HG02678 (cell line): ENCODE results near the gene NALCN.

Experiments
- ATAC-seq: cut with Tn5 transposase; IDR thresholded peaks from one replicate; pipeline ENCODE4 v1.9.1; 2021; ENCODE audit warnings: mild to moderate bottlenecking, moderate library complexity; ENCODE audit not compliant: unreplicated experiment

The NALCN gene

DNA sequence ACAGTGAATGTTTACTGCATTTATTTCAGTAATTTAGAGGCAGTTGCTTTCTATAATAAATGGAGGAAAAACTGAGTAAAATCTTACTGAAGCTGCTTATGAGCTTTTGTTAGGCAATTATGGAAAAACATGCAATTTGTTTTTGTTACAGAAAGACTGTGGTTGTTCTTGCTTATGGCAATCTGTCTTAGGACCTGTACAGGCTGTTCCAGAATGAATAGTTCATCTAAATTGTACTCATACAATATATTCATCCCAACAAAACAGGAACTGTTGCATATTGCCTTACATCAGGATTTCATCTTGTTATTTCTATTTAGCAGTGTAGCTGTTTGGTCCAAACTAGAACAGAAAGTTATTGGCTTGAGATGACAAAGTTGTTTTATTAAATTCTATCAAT is 199.2 kb downstream of the NALCN start:
- no peak for ATAC-seq

DNA sequence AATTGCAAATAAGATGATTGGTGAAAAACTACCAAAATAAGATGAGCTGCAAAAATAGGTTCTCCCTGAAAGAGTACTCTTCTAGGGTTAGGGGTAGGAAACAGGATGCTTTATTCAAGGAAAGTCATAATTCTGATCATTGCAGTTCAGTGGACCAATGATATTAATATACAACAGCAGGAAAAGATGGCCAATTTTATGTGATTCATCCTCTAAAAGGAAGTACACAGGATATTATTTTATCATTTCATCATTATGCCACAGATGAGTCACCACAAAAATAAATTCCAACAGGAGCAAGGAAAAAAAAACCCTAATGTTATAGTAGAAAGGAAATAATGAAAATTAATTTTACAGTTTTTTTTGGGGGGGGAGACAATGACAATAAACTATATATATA is 205.0 kb downstream of the NALCN start:
- no peak for ATAC-seq

DNA sequence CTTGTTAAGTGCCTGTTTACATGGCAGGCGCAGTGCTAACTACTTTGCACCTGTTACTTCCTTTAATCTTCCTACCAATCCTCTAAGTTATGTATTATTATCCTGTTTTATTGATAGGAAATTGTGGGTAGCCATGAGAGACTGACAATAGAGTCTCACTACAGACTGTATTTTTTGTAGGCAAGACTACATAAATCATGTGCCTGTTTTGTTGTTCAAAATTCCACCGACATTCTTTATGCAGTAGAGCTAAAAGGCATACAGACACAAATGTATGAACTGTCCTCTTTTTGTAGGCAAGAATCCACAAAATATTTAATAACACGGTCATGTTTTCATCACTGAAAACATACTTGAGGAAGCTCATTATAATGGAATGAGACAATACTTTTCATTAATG is 205.5 kb downstream of the NALCN start:
- ATAC-seq = no peak

GRCh38 chr13:101209206-101209893 is 207.0 kb downstream of the NALCN start:
- ATAC-seq = no peak

DNA sequence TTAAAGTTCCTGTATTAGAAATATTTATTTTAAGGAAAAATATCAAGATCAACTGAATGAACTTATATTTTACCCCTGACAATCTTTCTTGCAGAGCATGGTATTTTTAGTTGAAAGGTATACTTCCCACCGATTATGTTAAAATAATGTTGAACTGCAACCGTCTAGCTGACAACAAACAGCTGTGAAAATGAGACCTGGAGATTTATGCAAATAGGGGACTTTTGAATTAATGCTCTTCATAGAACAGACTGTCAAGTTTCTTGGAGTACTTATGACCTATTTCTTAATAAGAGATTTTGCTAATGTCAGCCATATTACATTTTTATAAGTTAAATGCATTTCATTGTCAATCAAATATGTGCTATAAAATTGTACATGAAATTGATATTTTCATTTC is 210.9 kb downstream of the NALCN start:
- ATAC-seq = no peak

DNA sequence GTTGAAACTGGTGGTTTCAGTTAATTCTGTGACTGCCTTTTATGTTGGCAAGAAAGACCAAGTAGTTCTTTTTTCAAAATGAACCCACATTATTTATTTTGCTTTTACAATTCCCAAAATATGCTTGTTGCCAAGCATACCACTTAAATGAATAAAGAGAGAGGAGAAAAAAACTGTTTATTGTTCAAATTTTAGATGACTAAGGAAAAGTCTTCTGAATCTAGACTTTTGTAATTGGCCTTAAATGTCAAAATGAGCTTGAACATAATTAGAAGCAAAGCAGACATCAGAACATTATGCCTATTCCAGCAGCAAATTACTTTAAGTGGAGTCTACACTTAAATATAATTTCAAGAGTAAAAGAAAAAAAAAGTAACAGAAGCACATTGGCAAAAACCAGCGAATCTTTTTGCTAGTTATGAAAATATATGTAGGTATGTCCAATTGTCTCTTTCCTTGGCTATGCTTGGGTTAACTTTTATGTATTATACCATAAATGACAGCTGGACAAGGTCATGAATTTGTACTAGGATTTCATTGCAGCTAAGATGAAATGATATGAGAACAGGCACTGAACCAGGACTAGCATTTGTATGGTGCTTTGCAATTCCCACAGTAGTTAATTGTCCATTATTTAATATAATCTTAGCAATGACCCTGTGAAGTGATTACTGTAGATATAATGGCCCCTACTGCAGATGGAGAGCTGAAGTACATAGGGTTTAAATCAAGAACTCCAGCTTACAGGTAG is 211.9 kb downstream of the NALCN start:
- ATAC-seq = no peak

GRCh38 chr13:101202590-101202989 is 213.7 kb downstream of the NALCN start:
- ATAC-seq = no peak

DNA sequence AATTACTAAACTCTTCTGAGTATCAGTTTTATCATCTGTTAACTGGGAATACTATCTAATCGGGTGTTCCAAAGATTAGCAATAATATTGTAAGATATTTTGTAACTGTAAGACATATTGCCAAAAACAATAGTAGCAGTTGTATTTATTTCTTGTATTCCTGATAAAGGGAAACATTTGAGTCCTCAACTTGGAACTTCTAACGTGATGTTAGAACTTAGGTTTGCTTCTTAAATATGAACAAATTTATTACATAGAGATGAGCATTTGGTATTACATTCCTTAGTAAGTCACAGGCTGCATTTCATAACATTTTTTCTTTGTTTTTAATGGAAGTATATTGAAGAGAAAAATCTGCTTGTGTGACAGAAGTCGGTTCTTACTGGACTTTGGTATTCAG is 225.3 kb downstream of the NALCN start:
- ATAC-seq = no peak

GRCh38 chr13:101190337-101190736 is 226.0 kb downstream of the NALCN start:
- no peak for ATAC-seq

DNA sequence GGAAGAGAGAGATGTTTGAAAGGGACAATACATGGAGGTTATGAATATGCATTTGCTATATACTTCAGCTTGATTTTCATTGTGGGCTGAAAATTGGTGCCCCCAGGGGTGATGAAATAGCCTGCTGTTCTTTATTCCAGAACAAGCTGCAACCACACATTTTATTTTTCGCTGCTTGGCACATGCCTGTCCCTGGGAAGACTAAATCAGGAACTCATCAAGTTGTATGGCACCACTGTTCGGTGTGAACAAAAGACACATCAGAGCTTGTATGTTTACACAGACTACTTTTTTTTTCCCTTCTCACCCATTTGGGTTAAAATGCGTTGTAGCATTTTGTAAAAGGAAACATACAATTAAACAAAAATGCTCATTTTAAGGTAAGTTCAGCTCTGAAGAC is 230.7 kb downstream of the NALCN start:
- no peak for ATAC-seq

DNA sequence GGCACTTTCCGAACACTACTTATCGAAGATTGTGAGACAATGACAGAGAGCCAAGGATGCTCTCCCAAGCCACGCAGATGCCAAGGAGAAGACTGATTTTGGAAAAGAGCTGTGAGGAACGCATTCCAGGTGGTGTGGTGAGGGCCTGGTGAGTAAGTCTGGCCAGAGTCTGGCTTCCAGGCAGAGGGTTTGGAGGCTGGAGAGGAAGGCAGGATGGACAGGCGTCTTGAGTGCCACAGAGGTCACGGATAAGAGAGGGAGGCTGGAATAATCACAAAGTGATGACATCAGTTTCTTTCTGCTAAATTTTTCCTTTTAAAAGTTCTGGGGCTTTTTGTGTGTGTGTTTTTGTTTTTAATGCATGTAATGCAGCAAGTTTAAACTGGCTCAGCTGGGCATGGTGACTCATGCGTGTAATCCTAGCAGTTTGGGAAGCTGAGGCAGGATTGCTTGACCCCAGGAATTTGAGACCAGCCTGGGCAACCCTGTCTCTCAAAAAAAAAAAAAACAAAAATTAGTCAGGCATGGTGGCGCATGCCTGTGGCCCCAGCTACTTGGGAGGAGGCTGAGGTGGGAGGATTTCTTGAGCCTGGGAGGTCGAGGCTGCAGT is 235.1 kb downstream of the NALCN start:
- ATAC-seq = no peak

DNA sequence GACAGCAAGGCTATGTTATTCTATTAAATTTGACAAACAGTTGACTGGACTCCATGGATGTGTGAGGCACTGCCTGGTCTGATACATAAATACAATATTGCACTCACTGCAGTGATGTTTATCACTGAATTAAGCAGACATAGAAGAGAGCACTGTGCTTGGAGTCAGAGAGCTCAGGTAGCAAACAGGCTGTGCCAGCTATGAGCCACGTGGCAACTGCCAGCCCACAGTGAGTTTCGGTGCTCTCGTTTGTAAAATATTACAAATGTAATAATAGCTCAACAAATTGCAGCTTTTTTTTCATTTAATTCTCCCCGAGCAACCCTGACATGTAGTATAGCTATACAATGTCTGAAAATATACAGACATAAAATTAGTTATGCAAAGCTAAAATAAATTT is 237.3 kb downstream of the NALCN start:
- no peak for ATAC-seq

DNA sequence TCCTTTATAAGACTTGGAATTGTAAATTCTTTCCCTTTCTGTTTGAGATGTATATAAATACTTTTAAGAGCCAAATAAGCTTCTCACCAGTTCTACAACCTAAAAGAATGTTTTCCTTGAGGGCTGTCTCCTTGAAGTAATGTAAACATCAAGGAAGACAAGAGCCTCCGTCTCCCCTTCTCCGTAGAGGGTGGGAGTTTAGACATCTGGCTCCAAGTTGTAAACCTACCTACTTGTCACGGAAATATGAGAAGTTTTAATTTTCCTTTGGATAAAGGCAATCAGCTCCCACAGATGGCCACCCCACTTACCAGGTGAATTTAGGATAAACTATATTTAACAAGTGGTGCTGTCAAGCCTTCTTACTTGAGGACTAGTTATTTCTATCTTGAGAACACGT is 237.9 kb downstream of the NALCN start:
- no peak for ATAC-seq

GRCh38 chr13:101170306-101170705 is 246.0 kb downstream of the NALCN start:
- no peak for ATAC-seq

DNA sequence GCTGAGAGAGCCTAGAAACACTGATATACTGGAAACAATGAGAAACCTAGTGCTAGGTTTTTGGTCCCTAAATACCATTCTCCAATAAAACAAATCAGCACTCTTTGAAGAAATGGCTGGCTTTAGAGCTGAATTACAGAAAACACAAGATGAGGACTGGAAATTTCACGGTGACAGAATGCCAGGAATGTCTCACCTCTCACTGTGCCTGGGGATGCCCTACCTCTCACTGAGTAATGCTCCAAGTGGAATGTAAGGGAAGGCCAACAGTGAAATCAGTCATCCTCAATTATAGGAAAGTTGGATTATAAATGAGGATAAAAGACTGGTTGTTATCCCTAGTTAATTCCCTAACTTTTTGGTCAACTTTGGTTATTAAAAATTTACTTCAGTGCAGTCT is 259.0 kb downstream of the NALCN start:
- ATAC-seq = no peak

- ATAC-seq = no peak
Observed at GRCh38 chr13:101155920-101156319, 260.4 kb downstream of the NALCN start.

- no peak for ATAC-seq
Observed at GRCh38 chr13:101152184-101152583, 264.1 kb downstream of the NALCN start.

- ATAC-seq = no peak
Observed at GRCh38 chr13:101150998-101151397, 265.3 kb downstream of the NALCN start.

DNA sequence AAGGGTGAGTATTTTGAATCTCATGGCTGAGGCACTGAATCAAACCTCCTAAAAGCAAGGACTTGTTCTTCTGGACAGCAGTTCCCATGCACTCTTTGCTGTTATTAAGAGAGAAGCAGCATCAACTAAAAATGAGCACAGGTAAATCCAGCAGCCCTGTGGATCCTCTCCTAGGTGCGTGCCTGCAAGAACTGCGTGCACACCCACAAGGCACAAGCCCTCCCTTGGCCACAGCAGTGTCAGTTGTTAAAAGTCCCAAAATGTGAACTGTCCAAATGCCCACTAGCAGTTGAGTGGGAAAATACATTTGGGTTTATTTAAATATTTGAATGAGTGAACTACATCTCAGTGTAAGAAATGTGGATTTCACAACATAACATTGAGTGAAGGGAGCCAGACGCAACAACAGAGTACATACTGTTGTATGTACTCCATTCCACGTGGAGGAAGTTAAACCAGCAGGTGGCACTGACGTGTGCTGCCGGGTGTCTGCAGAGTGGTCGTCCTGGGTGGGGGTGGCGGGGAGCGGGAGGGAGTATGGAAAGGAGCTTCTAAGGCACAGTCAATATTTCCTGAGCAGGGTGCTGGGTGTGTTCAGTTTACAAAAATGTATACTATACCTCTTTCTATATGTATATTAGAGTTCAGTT is 266.4 kb downstream of the NALCN start:
- no peak for ATAC-seq

GRCh38 chr13:101146101-101146898 is 270.0 kb downstream of the NALCN start:
- ATAC-seq = no peak
